IPS-18c (cell line): ENCODE data around the gene AZGP1.
A peak's percentile ranks its signal among the peaks of the same experiment; 100 is the strongest.
"Not testable (repeated sequence)": the region's sequence is repeated elsewhere in the genome, so short reads cannot be mapped to it uniquely, and the experiment has no call there.

ENCODE experiments used
- H3K4me3 ChIP-seq: 2 replicates; pipeline ENCODE4 v1.7.0; 2013; ENCODE audit warnings: low read depth, mild to moderate bottlenecking, low read length, moderate library complexity; ENCODE audit not compliant: insufficient read depth
- H3K9me3 ChIP-seq: one replicate; pipeline ENCODE4 v1.6.1; 2013; ENCODE audit warnings: mild to moderate bottlenecking, low read length, moderate library complexity; ENCODE audit not compliant: control insufficient read depth, insufficient read depth

Gene AZGP1

GRCh38 chr7:99975782-99976521, at the start of gene AZGP1:
TSS of gene AZGP1 (minus strand) at chr7:99976031. CDS start at chr7:99976020, 11 bp downstream.
- H3K9me3 ChIP-seq: no peaks in the 10 kb centered on the region
- H3K4me3 ChIP-seq: no peak within 1 kb of the TSS

- Histone ChIP-seq H3K4me3 (no peak overlapping the region), H3K9me3 (no peaks in the 10 kb centered on the region)
These were observed 48.3 kb upstream of the AZGP1 start for GRCh38 chr7:100024020-100024619.

GRCh38 chr7:100023526-100023925, 47.7 kb upstream of the AZGP1 start:
- Histone ChIP-seq H3K4me3 (no peak overlapping the region), H3K9me3 (no peaks in the 10 kb centered on the region)

- no peaks in the 10 kb centered on the region for H3K9me3 ChIP-seq
- no peak overlapping the region for H3K4me3 ChIP-seq
These were observed 46.8 kb upstream of the AZGP1 start for GRCh38 chr7:100022621-100023020.

- Histone ChIP-seq H3K4me3 (no peak overlapping the region), H3K9me3 (no peaks in the 10 kb centered on the region)
These were observed 45.5 kb upstream of the AZGP1 start for GRCh38 chr7:100021297-100021696.

- no peaks in the 10 kb centered on the region for H3K9me3 ChIP-seq
- H3K4me3 ChIP-seq: no peak overlapping the region
These were observed 44.1 kb upstream of the AZGP1 start for GRCh38 chr7:100019908-100020307.

- H3K4me3 ChIP-seq: no peak overlapping the region
- no peaks in the 10 kb centered on the region for H3K9me3 ChIP-seq
These were observed 42.0 kb upstream of the AZGP1 start for GRCh38 chr7:100017875-100018274.

- H3K4me3 ChIP-seq: no peak overlapping the region
- no peaks in the 10 kb centered on the region for H3K9me3 ChIP-seq
These were observed 41.5 kb upstream of the AZGP1 start for GRCh38 chr7:100017300-100017699.

GRCh38 chr7:100016215-100016901, 40.5 kb upstream of the AZGP1 start:
- no peaks in the 10 kb centered on the region for H3K9me3 ChIP-seq
- H3K4me3 ChIP-seq: peak overlapping the region; percentile 94

GRCh38 chr7:100015232-100016214, 39.7 kb upstream of the AZGP1 start, which contains the start of gene ZKSCAN1:
TSS of gene ZKSCAN1 (plus strand) at chr7:100015596. CDS start at chr7:100023507, 7,911 bp downstream.
- no peaks in the 10 kb centered on the region for H3K9me3 ChIP-seq

GRCh38 chr7:100013328-100013676, 37.5 kb upstream of the AZGP1 start:
- H3K9me3 ChIP-seq: no peaks in the 10 kb centered on the region

More at GRCh38 chr7:100015232-100016214, 39.7 kb upstream of the AZGP1 start, which contains the start of gene ZKSCAN1:
- peak within 1 kb of the TSS; percentile 94 for H3K4me3 ChIP-seq

GRCh38 chr7:100012385-100013327, 36.8 kb upstream of the AZGP1 start:
- H3K9me3 ChIP-seq, H3K4me3 ChIP-seq: not testable (repeated sequence)

More at GRCh38 chr7:100013328-100013676, 37.5 kb upstream of the AZGP1 start:
- H3K4me3 ChIP-seq: no peak overlapping the region

- Histone ChIP-seq H3K4me3 (no peak overlapping the region), H3K9me3 (no peaks in the 10 kb centered on the region)
These were observed 35.7 kb upstream of the AZGP1 start for GRCh38 chr7:100011516-100011915.

GRCh38 chr7:100010901-100011300, 35.1 kb upstream of the AZGP1 start:
- no peak overlapping the region for H3K4me3 ChIP-seq
- H3K9me3 ChIP-seq: no peaks in the 10 kb centered on the region

GRCh38 chr7:100009952-100010351, 34.1 kb upstream of the AZGP1 start:
- not testable (repeated sequence) for H3K4me3 ChIP-seq, H3K9me3 ChIP-seq

GRCh38 chr7:100008525-100008924, 32.7 kb upstream of the AZGP1 start:
- H3K4me3 ChIP-seq: no peak overlapping the region
- H3K9me3 ChIP-seq: no peaks in the 10 kb centered on the region
